ENCODE measurements around the gene TIMM22.

DNA sequence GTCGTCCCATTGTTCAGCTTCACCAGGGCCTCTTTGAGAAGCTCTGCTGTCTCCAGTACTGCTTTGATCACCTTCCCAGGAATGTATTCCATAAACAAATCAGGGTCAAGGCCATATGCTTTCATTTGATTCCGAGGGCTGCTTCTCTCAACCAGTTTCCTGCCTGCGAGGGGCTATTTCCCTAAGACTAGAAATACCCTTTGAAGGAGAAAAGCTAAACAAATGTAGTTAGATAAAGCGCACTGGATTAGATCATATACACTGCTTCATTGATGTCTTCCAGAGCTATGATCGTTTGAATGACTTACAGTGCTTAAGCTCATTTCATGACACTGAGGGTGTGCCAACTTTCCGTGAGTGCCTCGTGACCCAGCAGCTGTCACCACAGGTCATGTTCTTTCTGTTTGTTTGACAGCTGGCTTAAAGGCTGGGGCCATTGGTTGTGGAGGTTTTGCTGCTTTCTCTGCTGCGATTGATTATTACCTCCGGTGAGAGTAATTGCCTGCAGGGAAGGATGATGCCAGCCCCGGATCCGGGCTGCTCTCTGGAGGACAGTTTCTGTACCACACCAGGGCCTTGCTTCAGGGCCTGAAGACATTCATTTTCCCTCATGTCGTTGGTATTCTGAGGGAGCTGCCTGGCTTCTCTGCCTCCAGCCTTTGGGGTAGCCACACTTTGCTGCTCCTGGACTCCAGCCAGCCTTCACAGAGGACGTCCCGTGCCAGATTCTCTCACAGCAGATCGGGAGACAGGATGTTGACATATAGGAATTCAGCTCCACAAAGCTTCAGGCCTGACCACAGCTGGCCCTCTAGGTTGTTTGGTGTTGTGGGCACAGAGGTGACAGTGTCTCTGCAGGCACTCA lies 3.9 kb downstream of the TIMM22 start:
- no peak for TF ChIP-seq CTCF (IDR thresholded peaks at IDR 0.05; ENCODE audit: low read depth, low read length, poor library complexity, severe bottlenecking)
- TF ChIP-seq EZH2phosphoT487 (IDR thresholded peaks at IDR 0.05; ENCODE audit: borderline replicate concordance, low read length) = no peak
